Suppressor macrophage treated with lipopolysaccharide for 4 hours (primary cell): Measurements from ENCODE around the gene BRAP.
"Not testable (repeated sequence)": the region's sequence is repeated elsewhere in the genome, so short reads cannot be mapped to it uniquely, and the experiment has no call there.

Source experiments
- DNase-seq: peaks from one replicate; pipeline ENCODE4 v3.0.0-alpha.2; 2020

The BRAP gene

DNA sequence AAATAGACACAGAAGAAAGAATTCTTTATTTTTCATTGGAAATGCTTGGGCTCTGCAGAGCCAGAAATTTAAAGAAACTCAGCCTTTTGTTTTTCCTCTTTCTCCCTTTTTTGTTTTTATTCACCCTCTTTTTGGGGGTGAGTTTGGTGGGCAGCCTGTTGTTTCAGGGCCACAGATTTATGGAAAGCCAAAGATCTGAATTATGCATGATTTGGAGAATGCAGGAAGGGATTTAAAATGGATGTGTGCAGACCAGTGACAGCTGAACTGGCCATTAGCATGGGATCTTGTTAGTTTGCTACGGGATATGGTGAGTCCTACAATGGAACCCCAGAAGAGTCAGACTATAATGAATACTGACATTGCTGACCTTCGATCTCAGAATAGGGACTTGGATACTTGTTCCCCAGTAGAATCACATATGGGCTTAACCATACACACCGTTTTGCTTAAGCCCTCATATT is 79.0 kb downstream of the BRAP start:
- no peak for DNase-seq

DNA sequence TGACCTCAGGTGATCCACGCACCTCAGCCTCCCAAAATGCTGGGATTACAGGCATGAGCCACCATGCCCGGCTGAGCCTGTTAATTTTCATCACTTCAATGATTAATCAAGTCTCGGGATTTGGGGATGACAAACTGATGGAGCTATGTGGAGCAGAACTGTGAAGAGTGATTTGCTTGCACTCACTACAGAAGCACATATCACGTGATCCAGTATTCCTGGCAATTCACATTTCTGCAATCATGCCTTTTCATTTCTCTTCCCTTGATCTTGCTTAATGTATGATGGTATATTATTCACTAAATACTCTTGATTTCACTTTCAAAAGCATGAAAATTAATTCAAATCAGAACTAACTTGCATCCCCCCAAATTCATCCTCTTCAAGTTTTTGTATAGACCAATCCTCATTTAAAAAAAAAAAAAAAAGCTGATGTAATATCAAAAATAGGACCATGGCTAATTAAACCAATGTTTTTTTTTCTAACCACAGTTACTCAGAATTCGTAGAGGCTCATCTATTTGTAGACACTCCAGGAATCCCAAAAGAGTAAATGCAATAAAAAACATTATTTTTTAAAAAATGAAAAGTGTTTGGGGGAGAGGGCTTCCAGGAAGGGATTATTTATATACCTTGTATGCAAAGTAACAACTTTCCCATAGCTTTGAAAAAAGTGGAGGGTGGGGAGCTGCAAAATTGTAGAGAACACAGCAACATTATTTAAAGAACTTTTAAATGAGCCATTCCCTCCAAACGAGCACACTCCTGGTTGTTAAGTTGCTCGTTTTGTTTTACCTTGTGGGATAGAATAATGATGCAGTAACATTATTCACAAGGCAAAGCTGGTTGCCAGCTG is 79.6 kb downstream of the BRAP start:
- peak; percentile 10 for DNase-seq

DNA sequence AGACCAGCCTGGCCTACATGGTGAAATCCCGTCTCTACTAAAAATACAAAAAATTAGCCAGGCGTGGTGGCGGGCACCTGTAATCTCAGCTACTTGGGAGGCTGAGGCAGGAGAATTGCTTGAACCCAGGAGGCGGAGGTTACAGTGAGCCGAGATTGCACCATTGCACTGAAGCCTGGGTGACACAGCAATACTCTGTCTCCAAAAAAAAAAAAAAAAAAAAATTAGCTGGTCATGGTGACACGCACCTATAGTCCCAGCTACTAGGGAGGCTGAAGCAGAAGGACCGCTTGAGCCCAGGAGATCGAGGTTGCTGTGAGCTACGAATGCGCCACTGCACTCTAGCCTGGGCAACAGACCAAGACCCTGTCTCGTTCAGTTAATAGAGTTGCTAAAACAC is 82.9 kb downstream of the BRAP start:
- not testable (repeated sequence) for DNase-seq

DNA sequence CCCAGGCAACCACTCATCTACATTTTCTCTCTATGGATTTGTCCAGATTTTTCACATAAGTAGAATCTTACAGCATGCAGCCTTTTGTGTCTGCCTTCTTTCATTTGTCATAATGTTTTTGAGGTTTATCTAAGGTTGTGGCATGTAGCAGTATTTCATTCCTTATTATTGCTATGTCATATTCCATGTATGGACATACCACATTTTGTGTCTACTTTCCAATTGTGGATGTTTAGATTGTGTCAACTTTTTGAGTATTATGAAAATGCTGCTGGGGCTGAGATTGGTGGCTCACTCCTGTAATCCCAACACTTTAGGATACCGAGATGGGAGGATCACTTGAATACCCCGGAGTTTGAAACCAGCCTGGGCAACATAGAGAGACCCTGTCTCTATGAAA is 83.4 kb downstream of the BRAP start:
- DNase-seq = no peak

DNA sequence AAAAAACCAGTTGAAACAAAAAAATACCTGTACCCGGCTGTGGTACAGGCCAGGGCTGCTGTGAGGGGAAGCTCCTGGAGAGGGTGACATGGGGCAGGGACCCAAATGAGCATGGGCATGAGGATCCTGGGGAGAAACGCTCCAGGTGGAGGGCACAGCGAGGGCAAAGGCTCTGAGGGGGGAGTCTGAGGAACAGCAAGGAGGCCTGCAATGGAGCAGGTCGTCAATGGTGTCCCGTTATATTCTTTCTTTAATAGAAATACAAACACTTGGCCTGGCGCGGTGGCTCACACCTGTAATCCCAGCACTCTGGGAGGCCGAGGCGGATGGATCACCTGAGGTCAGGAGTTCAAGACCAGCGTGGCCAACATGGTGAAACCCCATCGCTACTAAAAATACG is 84.8 kb downstream of the BRAP start:
- not testable (repeated sequence) for DNase-seq

DNA sequence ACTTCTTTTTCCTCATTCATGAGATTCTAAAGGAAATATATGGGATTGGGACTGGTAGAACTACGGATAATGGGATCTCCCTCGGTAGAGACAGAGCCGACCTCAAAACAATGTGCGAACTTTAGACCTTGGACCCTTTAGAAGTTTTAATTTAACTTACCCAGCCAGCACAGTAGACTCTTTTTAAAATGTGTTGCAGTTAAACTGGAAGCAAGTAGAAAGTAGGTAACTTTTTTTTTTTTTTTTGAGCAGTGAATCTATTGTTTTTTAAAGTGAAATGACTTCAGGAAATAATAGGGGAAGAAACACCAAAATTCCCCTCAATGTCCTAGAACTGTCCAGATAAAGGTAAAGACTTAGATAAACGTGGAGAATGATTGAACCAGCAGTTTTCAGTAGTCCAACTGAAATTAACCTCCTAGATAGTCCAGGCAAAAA is 85.5 kb downstream of the BRAP start:
- no peak for DNase-seq

DNA sequence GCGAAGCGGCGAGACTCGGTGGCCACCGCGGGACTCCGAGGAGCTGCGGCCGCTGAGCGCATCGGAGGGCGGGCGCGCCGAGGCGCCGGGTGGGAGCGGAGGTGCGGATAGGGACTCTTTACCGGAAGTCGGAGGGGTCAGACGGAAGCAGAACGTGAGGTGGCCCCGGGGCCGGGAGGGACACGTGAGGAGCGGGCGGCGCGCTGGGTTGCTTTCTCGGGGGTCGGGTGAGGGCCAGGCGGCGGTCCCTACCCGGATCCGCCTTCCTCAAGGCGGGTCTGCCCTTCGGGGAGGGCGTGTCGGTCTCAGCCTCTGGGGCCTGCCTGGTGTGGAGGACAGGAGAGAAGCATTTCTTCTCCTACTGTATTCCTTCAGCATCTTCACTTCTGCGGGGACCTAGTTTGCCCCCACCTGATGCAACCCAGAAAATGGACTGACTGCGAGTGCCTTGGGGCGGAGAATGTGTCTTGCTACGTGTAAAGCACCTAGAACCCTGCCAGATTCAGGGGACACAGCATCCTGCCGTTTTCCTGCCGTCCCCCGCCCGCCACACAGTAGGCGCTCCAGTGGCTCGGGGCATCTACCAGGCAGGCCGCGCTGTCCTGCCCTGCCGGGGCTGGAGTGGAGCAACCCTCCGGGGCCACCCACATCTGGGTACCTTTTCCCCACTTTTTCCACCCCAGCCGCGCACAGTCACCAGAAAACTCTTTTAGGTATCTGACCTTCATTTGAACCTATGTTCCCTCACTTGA is 86.1 kb downstream of the BRAP start:
- peak; percentile 89 for DNase-seq

DNA sequence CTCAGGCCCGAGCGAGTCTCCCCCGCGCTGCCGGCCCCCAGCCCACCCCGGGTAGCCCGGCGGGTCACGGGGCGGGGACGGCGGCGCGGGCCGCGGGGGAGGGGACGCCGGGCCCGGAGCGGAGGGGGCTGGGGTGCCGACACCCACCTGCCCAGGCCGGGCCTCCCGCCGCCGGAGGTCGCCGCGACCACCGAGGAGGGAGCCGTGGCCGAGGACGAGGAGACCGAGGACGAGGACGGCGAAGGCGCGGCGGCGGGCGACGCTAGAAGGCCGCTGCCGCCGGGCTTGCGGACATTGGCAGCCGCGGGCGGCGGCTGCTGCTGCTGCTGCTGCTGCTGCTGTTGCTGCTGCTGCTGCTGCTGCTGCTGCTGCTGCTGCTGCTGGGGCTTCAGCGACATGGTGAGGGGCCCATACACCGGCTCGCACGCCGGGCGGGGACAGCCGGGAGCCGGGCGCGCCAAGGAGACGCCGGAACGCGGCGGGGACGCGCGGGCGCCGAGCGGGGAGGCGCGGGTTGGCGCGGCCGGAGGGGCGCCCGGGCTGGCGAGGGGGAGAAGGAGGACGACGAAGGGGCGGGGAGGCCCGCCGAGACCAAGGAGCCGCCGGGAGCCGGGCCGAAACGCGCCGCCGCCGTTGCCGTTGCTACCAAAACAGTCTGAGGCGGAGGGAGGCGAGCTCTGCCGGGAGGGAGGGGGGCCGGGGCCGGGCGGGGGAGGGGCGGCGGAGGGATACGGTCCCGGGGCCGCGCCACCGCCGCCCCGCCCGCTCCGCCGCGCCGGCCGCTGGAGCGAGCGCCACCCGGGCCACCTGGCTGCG is 86.9 kb downstream of the BRAP start, which contains the start of gene ATXN2:
ATXN2 (minus strand) TSS at position 679 of the 816 bp plus-strand sequence; CDS start at position 398, 281 bp downstream.
- peak; percentile 76 for DNase-seq

DNA sequence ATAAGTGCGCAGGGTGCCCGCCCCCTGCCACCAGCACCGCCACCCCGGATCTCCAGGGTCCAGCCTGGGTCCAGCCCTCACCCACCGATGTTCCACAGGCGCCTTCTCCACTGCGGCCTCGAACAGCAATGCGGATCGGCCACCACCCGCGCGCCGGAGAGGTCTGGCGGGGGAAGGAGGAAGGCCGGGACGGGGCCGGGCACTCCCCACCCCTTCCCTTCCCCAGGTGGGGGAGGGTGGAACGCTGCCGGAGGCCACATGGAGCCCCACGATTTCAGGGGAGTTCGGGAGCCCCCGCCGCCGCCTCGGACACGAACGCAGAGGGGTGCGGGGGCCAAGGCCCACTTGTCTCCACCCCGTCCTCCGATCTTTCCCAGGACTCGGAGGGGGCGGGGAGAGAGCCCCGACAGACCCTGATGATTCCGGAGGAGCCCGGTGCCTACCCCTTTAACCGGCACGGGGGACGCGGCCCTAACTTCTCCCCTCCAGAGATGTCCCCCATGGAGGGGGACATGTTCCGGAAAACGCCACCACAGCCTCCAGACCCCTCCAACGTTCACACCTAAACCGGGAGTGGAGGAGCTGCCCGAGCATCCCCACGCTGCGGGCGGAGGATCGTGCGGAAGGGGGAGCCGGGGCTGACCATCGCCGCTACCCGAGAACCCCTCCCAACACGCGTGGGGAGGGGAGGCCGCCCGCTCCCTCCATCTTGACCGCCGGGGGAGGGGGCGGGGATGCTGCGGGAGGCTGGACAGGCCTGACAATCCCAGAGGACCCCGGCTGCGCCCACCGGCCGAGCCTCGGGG is 87.7 kb downstream of the BRAP start:
- DNase-seq = peak; percentile 62

DNA sequence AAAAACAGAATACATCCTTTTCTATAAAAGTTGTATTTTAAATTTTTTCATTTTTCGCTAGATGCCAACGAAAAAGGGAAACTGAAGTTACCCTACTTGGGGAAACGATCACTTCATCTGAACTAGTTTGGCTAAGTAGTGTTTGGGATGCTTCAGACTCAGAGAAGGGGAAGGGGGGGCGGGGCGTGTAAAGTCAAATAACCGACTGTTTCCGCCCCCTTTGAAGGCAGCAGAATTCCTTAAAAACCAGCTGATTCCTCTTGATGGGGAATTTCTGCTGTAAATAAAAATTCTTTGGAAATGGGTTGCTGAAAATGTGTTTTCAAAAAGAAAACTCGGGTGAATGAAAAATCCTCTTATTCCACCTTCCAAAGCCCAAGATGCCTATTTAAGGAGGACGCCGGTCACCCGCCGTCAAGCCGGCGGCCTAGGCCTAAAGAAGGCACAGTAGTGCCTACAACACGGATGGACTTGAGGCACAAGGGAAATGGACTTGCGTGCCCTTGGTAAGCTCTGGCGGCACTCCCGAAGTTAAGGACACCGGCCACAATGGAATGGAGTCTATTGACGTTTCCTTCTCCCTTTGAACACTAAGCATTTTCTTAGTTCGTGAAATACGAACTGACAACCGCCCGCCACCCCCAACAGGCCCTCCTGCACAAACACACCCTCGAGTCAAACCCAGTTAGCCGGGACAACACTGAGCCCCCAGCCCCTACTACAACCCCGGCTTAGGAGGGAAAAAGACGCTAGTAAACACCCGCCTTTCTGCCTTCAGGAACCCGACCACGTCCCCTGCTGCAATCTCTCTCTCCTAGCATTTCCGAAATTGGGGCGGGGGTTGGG is 88.5 kb downstream of the BRAP start:
- peak; percentile 40 for DNase-seq

DNA sequence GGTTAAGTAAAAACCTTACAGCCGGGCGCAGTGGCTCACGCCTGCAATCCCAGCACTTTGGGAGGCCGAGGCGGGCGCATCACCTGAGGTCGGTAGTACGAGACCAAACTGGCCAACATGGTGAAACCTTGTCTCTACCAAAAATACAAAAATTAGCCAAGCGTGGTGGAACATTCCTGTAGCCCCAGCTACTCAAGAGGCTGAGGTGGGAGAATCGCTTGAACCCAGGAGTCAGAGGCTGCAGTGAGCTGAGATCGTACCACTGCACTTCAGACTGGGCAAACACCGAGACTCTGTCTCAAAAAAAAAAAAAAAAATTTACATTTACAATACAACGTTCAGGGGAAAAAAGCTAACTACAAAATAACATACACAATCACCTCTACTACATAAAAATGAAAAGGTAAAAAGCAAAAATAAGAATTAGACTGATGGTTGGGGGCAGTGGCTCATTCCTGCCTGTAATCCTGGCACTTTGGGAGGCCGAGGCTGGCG is 90.4 kb downstream of the BRAP start:
- not testable (repeated sequence) for DNase-seq
